Thymus (tissue), 11 donors: ENCODE measurements around the gene CNTF. TPM values are rescaled to one million over a fixed set of nuclear protein-coding genes. Genes with fewer than 3 reads are reported as not detected.

Source experiments
- DNase-seq, 9 donors: peaks; one replicate each; pipeline ENCODE4 v3.0.0-alpha.2; 2013; ENCODE audit warnings: low spot score in 9 of 9, low read depth in 6 of 9, missing footprints in 1 of 9
- H3K27ac ChIP-seq, 2 donors: one replicate each; pipeline ENCODE4 v1.5.1; 2013; ENCODE audit warnings: control low read depth in 1 of 2, low read depth in 1 of 2, low read length in 1 of 2, mild to moderate bottlenecking in 1 of 2, moderate library complexity in 1 of 2
- H3K27me3 ChIP-seq, 2 donors: one replicate each; pipeline ENCODE4 v1.5.1; 2013; ENCODE audit warnings: low read length in 1 of 2; ENCODE audit not compliant: control insufficient read depth in 2 of 2, insufficient read depth in 1 of 2
- H3K36me3 ChIP-seq, 2 donors: one replicate each; pipeline ENCODE4 v1.5.1; 2013; ENCODE audit warnings: low read length in 1 of 2, mild to moderate bottlenecking in 1 of 2, moderate library complexity in 1 of 2; ENCODE audit not compliant: control insufficient read depth in 2 of 2, insufficient read depth in 2 of 2
- H3K4me1 ChIP-seq, 2 donors: one replicate each; pipeline ENCODE4 v1.5.1; 2013; ENCODE audit warnings: low read length in 2 of 2; ENCODE audit not compliant: control insufficient read depth in 2 of 2, insufficient read depth in 2 of 2
- H3K4me3 ChIP-seq, 2 donors: one replicate each; pipeline ENCODE4 v1.5.1; 2013; ENCODE audit warnings: low read length in 2 of 2, control low read depth in 1 of 2, mild to moderate bottlenecking in 1 of 2
- H3K9me3 ChIP-seq, 2 donors: one replicate each; pipeline ENCODE4 v1.5.1; 2013; ENCODE audit warnings: low read length in 1 of 2, mild to moderate bottlenecking in 1 of 2; ENCODE audit not compliant: control insufficient read depth in 2 of 2, insufficient read depth in 1 of 2
- WGBS: extraction: QIAGEN DNeasy Blood & Tissue Kit; methylation state at CpG from one replicate; pipeline ENCODE4 v1.1.7; 2013; 5-methylcytosine and 5-hydroxymethylcytosine counted together
- polyA plus RNA-seq: library from polyadenylated mRNA; stranded (reverse); fragments of 200-250 nt; gene quantifications from one replicate; pipeline ENCODE4 v1.2.3, GENCODE V29; 2013
- total RNA-seq: library from RNA; stranded (reverse); fragments of 120-200 nt; gene quantifications from one replicate; pipeline ENCODE4 v1.2.4, GENCODE V29; 2013
- donor health status: healthy.

CNTF gene
- total and polyA plus RNA-seq, 2 donors: 0.16 to 0.66 TPM

DNA sequence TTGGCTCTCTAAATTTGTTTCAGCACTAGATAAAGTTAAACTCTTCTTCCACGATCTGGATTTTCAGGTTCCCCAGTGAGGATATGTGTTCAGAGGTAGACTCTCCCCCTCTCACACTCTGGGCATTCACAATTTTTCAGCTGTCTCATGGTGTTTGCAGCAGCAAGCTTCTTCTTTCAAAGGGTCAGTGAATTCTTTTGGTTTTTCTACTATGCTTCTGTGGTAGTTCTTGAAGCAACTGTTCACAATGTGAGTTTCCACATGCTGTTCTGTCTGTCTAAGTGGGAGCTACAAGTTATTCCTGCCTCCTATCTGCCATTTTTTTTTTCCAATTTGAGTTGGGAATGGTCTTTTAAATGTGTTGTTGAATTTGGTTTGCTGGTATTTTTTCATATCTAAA lies 25.4 kb downstream of the CNTF start:
- Histone ChIP-seq H3K36me3 (no peaks in the 10 kb centered on the region), H3K4me1 (peaks cover 0 to 3% of the 10 kb centered on the region in 2 donors), H3K27me3 (no peaks in the 10 kb centered on the region), H3K4me3 (no peak overlapping the region), H3K9me3 (peaks cover 3 to 7% of the 10 kb centered on the region in 2 donors), H3K27ac (no peak overlapping the region)
- no peak for DNase-seq
- WGBS: 98% methylated on average over 1 of the region's 1 CpG

DNA sequence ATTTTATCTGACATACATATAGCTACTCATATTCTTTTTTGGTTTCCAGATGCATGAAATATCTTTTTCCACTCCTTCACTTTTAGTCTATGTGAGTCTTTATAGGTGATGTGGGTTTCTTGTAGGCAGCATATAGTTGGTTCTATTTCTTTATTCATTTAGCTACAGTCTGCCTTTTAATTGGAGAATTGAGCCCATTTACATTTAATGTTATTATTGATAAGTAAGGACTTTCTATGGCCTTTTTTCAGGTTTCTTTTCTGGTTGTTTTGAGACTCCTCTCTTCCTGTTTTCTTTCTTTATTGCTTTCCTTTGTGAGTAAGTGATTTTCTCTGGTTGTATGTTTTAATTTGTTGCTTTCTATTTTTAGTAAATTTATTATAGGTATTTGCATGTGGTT lies 27.2 kb downstream of the CNTF start:
- H3K36me3 ChIP-seq: no peaks in the 10 kb centered on the region
- peaks cover 3 to 7% of the 10 kb centered on the region in 2 donors for H3K9me3 ChIP-seq
- DNase-seq: no peak

DNA sequence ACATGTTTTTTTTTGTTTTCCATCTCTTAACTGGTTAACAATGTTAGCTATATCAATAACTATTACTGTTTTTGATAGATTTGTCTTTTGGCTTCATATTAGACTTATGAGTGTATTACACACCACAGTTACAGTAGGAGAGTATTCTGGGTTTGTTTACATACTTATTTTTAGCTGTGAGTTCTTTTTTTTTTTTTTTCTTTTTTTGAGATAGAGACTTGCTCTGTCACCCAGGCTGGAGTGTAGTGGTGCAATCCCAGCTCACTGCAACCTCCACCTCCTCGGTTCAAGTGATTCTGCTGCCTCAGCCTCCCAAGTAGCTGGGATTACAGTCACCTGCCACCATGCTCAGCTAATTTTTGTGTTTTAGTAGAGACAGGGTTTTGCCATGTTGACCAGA lies 28.0 kb downstream of the CNTF start:
- no peak overlapping the region for H3K27ac ChIP-seq
- 95% methylated on average over 1 of the region's 1 CpG for WGBS

More for the DNA sequence above, 27.2 kb downstream of the CNTF start:
- no peak overlapping the region for H3K4me3 ChIP-seq
- H3K4me1 ChIP-seq: peaks cover 0 to 3% of the 10 kb centered on the region in 2 donors
- no peak overlapping the region for H3K27ac ChIP-seq
- H3K27me3 ChIP-seq: no peaks in the 10 kb centered on the region

DNA sequence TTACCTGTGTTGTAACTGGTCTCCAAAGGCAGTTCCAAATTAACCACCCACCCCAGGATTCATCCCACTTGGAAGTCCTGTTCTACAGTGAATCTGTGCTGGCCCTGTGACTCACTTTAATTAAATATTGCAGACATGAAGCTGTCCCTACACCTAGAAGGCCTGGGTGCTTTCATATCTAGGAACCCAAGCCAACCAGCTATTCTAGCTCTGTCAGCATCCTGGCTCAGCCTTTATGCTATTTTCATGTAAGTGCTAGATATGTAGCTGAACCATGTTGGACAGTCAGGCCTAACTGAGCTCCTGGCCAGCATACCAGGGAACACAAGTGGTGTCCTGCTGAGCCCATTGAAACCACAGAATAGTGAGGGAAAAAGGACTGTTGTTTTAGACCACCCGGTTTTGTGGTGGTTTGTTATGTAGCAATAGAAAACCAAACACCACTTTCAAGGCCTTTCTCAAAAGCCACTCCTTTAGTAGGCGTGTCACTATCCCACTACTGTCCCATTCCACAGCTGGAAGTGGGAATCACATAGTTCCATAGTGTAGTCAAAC lies 30.3 kb downstream of the CNTF start:
- WGBS: 98% methylated on average over 2 of the region's 2 CpGs
- Histone ChIP-seq H3K27me3 (no peaks in the 10 kb centered on the region), H3K4me3 (no peak overlapping the region), H3K27ac (no peak overlapping the region), H3K4me1 (peaks cover 0 to under 1% of the 10 kb centered on the region in 2 donors), H3K36me3 (no peaks in the 10 kb centered on the region), H3K9me3 (no peaks in the 10 kb centered on the region)
- DNase-seq: no peak

More for the DNA sequence above, 28.0 kb downstream of the CNTF start:
- Histone ChIP-seq H3K36me3 (no peaks in the 10 kb centered on the region), H3K4me3 (no peak overlapping the region), H3K27me3 (no peaks in the 10 kb centered on the region), H3K4me1 (peaks cover 0 to 3% of the 10 kb centered on the region in 2 donors), H3K9me3 (peaks cover under 1 to 4% of the 10 kb centered on the region in 2 donors)
- no peak for DNase-seq

DNA sequence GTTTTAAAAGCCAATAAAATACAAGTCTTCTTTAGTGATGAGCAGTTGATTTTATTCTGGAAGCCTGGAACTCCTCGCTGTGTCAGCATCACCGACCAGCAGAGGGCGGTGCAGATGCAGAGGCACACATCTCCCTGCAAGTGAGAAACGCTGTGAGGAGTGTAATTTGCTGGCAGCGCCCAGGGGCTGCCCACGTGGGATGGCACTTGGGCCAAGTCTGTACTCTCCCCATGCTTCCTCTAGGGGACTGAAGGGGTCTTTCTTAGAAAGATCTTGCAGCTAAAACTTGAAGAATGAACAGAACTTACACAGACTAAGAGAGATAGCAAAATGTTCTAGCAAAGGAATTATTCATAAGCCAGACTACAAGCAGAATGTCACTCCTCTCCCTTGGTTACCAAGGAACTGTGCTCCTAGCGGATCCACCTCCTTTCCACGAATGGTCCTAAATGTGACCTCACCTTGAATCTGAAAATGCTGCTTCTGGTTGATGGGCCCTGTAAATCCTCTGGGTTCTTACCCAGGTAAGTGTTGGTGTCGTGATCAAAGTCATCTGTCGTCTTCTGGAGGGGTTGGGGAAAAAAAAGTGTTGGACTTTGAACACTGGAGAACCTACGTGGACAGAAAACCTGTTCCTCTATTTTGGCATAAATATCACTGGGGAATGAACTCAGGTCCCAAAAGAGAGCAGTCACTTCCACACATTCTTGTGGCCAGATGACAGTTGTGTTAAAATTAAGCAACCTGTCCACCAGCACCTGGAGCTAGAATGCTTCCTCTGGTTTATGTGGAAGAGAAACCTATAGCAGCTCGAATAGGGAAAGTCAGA lies 31.8 kb downstream of the CNTF start:
- WGBS: 45% methylated on average over 12 of the region's 12 CpGs

DNA sequence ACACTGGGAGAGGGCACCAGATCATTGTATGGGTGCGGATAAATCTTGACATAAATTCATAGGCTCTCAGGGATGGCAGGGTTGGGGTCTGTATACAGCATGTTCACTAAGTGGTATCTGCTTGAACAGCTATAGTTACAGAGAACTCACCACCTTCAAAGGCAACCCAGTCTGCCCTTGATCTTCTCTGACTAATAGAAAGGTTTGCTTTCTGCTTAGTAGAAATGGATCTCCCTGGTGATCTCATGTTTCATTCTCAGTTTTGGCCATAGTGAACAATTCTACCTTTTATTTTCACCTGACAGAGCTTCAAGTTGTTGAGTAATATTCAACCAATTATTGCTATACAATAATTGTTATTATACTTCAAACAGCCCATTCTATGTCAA lies 32.4 kb downstream of the CNTF start:
- 100% methylated on average over 1 of the region's 1 CpG for WGBS

More for the DNA sequence above, 31.8 kb downstream of the CNTF start:
- DNase-seq: peak in 8 of 9 donors; percentile 41 to 83 (median 66)
- Histone ChIP-seq H3K27ac (no peak overlapping the region), H3K9me3 (no peaks in the 10 kb centered on the region), H3K4me3 (no peak overlapping the region), H3K27me3 (no peaks in the 10 kb centered on the region), H3K4me1 (no peaks in the 10 kb centered on the region), H3K36me3 (no peaks in the 10 kb centered on the region)

DNA sequence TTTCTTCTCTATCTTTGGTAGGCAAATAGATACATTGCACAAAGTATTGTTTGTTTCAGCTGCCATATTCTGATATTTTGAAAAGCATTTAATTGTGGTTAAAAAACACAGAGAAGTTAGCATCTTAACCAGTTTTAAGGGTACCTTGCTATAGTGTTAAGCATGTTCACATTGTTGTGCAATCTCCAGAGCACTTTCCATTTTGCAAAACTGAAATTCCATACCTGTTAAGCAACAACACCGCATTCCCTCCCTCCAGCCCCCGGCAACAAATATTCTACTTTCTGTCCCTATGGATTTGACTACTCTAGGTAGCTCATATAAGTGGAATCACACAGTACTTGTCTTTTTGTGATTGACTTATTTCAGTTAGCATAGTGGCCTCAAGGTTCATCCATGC lies 33.9 kb downstream of the CNTF start:
- H3K27me3 ChIP-seq: no peaks in the 10 kb centered on the region
- H3K9me3 ChIP-seq: no peaks in the 10 kb centered on the region
- H3K36me3 ChIP-seq: no peaks in the 10 kb centered on the region
- H3K4me3 ChIP-seq: no peak overlapping the region
- no peaks in the 10 kb centered on the region for H3K4me1 ChIP-seq
- DNase-seq: no peak
- 100% methylated on average over 2 of the region's 2 CpGs for WGBS
- no peak overlapping the region for H3K27ac ChIP-seq

More for the DNA sequence above, 32.4 kb downstream of the CNTF start:
- no peaks in the 10 kb centered on the region for H3K9me3 ChIP-seq
- H3K4me1 ChIP-seq: no peaks in the 10 kb centered on the region
- no peaks in the 10 kb centered on the region for H3K27me3 ChIP-seq
- no peak overlapping the region for H3K4me3 ChIP-seq
- no peak overlapping the region for H3K27ac ChIP-seq
- DNase-seq: no peak
- H3K36me3 ChIP-seq: no peaks in the 10 kb centered on the region

DNA sequence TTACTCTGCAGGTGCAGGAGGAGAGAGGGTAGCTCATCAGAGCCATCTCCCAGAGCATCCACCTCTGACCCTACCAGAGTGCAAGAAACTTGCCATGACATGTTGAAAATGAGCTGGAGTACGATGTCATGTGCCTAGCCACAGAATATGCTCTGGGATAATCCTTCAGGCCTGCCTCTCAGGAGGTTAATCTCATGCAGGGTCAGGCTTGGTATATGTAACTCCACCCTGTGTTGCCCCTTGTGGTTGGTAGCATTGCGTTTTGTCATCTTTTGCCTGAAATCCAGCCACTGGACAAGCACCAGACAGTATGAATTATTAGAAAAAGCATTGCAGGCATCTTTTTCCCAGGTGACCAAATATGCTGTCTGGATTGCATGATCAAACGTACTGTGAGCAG lies 36.2 kb downstream of the CNTF start:
- Histone ChIP-seq H3K4me1 (no peaks in the 10 kb centered on the region), H3K36me3 (no peaks in the 10 kb centered on the region), H3K4me3 (no peak overlapping the region), H3K27ac (no peak overlapping the region), H3K27me3 (no peaks in the 10 kb centered on the region), H3K9me3 (no peaks in the 10 kb centered on the region)
- no peak for DNase-seq
- WGBS: 93% methylated on average over 3 of the region's 3 CpGs

DNA sequence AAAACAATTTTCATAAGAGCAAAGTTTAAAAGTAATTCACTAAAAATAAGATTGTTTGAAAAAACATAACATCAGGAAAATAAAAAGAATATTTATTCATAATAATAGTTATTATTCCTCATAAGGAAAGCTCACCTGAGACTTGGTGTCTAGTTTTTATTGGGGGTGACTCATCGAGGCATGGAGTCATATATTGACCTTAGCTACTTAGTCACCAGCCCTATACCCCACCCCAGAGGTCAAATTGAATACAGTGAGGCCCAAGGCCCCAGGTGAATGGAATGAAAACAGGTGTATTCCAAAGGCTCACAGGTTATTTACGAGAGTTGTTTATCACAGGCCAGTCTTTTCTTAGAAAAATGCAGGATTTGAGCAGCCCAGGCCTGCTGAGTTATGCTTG lies 36.9 kb downstream of the CNTF start:
- H3K36me3 ChIP-seq: no peaks in the 10 kb centered on the region
- H3K27ac ChIP-seq: no peak overlapping the region

More for the DNA sequence above, 36.9 kb downstream of the CNTF start:
- no peak overlapping the region for H3K4me3 ChIP-seq
- no peaks in the 10 kb centered on the region for H3K4me1 ChIP-seq
- no peaks in the 10 kb centered on the region for H3K27me3 ChIP-seq
- WGBS: 64% methylated on average over 2 of the region's 2 CpGs
- no peak for DNase-seq
- no peaks in the 10 kb centered on the region for H3K9me3 ChIP-seq
